Gastrocnemius medialis (tissue), 4 donors: ENCODE data around the gene PTPN13. TPM values are rescaled to one million over a fixed set of nuclear protein-coding genes. Genes with fewer than 3 reads are reported as not detected.

Experiments used
- ATAC-seq, 2 donors: fragments of 150-250 bp; one replicate each; pipeline ENCODE4 v1.9.1; 2016
- DNase-seq, 2 donors: peaks; one replicate each; pipeline ENCODE4 v3.0.0-alpha.2; 2019
- H3K27ac ChIP-seq, 4 donors: fragments of 200-600 bp; sonication (generic); 1 replicate in 1 of 4; 2 replicates in 3 of 4; pipeline ENCODE4 v1.5.1; 2016 to 2018; ENCODE audit warnings: mild to moderate bottlenecking in 2 of 4, moderate library complexity in 1 of 4
- H3K27me3 ChIP-seq, 3 donors: fragments of 200-600 bp; sonication (generic) in 2 of 3; 1 replicate in 1 of 3; 2 replicates in 2 of 3; pipeline versions ENCODE4 v1.5.1 to v1.6.0; 2016 to 2019; ENCODE audit warnings: mild to moderate bottlenecking in 1 of 3, moderate library complexity in 1 of 3
- H3K36me3 ChIP-seq, 2 donors: fragments of 200-600 bp; sonication (generic) in 1 of 2; one replicate each; pipeline ENCODE4 v1.5.1; 2017 to 2018
- H3K4me1 ChIP-seq, 2 donors: fragments of 200-600 bp; sonication (generic) in 1 of 2; one replicate each; pipeline ENCODE4 v1.5.1; 2016 to 2017; ENCODE audit warnings: mild to moderate bottlenecking in 2 of 2
- H3K4me3 ChIP-seq, 4 donors: fragments of 200-600 bp; sonication (generic) in 3 of 4; 1 replicate in 1 of 4; 2 replicates in 3 of 4; pipeline ENCODE4 v1.5.1; 2016 to 2019; ENCODE audit warnings: mild to moderate bottlenecking in 2 of 4
- H3K9me3 ChIP-seq, 3 donors: fragments of 200-600 bp; sonication (generic) in 2 of 3; 1 replicate in 1 of 3; 2 replicates in 2 of 3; pipeline ENCODE4 v1.5.1; 2016 to 2019
- POLR2A ChIP-seq, 2 donors: fragments of 450-650 bp; IDR thresholded peaks; one replicate each; pipeline ENCODE4 v1.6.1; 2017; ENCODE audit warnings: antibody characterized with exemption in 2 of 2, mild to moderate bottlenecking in 2 of 2, moderate library complexity in 2 of 2
- in situ Hi-C, 4 donors: fragments of 200-750 bp; cut with MboI; loops; one replicate each; pipeline versions ENCODE4 v1.15.0 to v1.8.0; 2017; ENCODE audit warnings: low sequenced_read_pairs in 4 of 4
- intact Hi-C: fragments of 100-400 bp; cut with DNase I; formaldehyde crosslinking; loops from one replicate; pipeline ENCODE4 v1.15.1; 2023; ENCODE audit warnings: low total_unique reads
- total RNA-seq, 4 donors: library from RNA; depleted of rRNA; stranded (reverse); fragments of >200 nt; gene quantifications; one replicate each; pipeline versions ENCODE4 v1.1.0 to v1.2.3, GENCODE V29; 2016
- TF ChIP-seq, protein P1 (sequence below), 5 experiments: fragments of 450-650 bp in 3 of 5; fragments of 200-600 bp in 2 of 5; sonication (generic) in 2 of 5; IDR thresholded peaks in 4 of 5; conservative IDR thresholded peaks in 1 of 5; 1 replicate in 4 of 5; 2 replicates in 1 of 5; pipeline ENCODE4 v1.5.1; 2016 to 2019; ENCODE audit warnings: antibody characterized with exemption in 5 of 5, mild to moderate bottlenecking in 3 of 5, moderate library complexity in 3 of 5

PTPN13 gene
- total RNA-seq, 4 donors from 2014 or later, result 0.87 to 2.0 (median 1.6) TPM

DNA sequence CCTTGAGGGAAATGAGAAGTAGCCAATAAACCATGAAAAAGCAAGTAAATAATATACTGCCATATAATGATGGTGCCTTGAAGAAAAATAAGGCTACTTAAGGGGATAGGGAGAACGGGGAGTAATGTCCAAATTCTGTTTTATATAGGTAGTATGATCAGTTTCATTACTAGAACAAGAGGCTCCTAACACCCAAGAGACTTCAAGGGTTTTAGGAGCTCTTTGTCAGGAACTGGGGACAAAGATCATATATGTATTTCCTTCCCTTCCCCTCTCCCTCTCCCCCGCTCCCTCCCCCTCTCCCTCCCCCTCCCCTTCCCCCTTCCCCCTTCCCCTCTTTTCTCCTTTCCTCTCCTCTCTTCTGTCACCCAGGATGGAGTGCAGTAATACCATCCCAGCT is 127.3 kb downstream of the PTPN13 start:
- Histone ChIP-seq H3K36me3 (no peaks in the 10 kb centered on the region), H3K9me3 (no peaks in the 10 kb centered on the region), H3K27me3 (no peaks in the 10 kb centered on the region), H3K27ac (no peak overlapping the region), H3K4me3 (no peak overlapping the region), H3K4me1 (no peaks in the 10 kb centered on the region)
- no peak for ATAC-seq
- intact Hi-C loops (no loop called here), in situ Hi-C loops (no loop called here)
- DNase-seq, result no peak
- TF ChIP-seq POLR2A (IDR thresholded peaks at IDR 0.05), result no peak
- TF ChIP-seq, protein P1, sequence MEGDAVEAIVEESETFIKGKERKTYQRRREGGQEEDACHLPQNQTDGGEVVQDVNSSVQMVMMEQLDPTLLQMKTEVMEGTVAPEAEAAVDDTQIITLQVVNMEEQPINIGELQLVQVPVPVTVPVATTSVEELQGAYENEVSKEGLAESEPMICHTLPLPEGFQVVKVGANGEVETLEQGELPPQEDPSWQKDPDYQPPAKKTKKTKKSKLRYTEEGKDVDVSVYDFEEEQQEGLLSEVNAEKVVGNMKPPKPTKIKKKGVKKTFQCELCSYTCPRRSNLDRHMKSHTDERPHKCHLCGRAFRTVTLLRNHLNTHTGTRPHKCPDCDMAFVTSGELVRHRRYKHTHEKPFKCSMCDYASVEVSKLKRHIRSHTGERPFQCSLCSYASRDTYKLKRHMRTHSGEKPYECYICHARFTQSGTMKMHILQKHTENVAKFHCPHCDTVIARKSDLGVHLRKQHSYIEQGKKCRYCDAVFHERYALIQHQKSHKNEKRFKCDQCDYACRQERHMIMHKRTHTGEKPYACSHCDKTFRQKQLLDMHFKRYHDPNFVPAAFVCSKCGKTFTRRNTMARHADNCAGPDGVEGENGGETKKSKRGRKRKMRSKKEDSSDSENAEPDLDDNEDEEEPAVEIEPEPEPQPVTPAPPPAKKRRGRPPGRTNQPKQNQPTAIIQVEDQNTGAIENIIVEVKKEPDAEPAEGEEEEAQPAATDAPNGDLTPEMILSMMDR (IDR thresholded peaks at IDR 0.05 in 4 of 5, conservative IDR thresholded peaks at IDR 0.05 in 1 of 5), result no peak

DNA sequence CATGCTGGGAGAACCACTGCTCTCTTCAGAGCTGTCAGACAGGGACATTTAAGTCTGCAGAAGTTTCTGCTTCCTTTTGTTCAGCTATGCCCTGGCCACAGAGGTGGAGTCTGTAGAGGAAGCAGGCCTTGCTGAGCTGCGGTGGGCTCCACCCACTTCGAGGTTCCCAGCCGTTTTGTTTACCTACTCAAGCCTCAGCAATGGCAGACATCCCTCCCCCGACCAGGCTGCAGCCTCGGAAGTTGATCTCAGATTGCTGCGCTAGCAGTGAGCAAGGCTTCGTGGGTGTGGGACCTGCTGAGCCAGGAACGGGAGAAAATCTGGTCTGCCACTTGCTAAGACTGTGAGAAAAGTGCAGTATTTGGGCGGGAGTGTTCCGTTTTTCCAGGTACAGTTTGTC is 136.2 kb downstream of the PTPN13 start:
- Histone ChIP-seq H3K9me3 (no peaks in the 10 kb centered on the region), H3K27ac (no peak overlapping the region), H3K4me3 (no peak overlapping the region), H3K36me3 (no peaks in the 10 kb centered on the region), H3K4me1 (no peaks in the 10 kb centered on the region), H3K27me3 (no peaks in the 10 kb centered on the region)
- intact Hi-C loops, result no loop called here
- ATAC-seq, result no peak
- DNase-seq, result no peak
- in situ Hi-C loops, result no loop called here
- TF ChIP-seq POLR2A (IDR thresholded peaks at IDR 0.05), result no peak
- TF ChIP-seq, protein P1 (IDR thresholded peaks at IDR 0.05 in 4 of 5, conservative IDR thresholded peaks at IDR 0.05 in 1 of 5), result no peak

DNA sequence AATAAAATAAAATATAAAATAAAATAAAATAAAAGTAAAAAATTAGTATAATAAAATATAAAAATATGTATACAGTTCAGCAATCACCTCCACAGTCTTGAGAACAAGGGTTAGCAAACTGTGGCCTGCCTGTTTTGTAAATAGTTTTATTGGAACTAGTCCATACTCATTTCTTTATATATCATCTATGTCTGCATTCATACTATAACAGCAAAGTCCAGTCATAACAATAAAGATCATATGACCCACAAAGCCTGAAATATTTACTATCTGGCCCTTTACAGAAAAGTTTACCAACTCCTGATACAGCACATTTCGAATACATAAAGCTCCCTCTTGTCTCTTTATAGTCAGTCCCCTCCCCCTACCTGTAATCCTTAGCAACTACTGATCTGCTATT is 143.1 kb downstream of the PTPN13 start:
- H3K4me3 ChIP-seq, result no peak overlapping the region
- TF ChIP-seq, protein P1 (IDR thresholded peaks at IDR 0.05 in 4 of 5, conservative IDR thresholded peaks at IDR 0.05 in 1 of 5), result no peak
- TF ChIP-seq POLR2A (IDR thresholded peaks at IDR 0.05), result no peak
- H3K36me3 ChIP-seq, result no peaks in the 10 kb centered on the region
- H3K4me1 ChIP-seq, result no peaks in the 10 kb centered on the region
- H3K9me3 ChIP-seq, result no peaks in the 10 kb centered on the region
- H3K27ac ChIP-seq, result no peak overlapping the region
- intact Hi-C loops, result no loop called here
- DNase-seq (no peak), ATAC-seq (no peak)
- in situ Hi-C loops, result no loop called here
- no peaks in the 10 kb centered on the region for H3K27me3 ChIP-seq

DNA sequence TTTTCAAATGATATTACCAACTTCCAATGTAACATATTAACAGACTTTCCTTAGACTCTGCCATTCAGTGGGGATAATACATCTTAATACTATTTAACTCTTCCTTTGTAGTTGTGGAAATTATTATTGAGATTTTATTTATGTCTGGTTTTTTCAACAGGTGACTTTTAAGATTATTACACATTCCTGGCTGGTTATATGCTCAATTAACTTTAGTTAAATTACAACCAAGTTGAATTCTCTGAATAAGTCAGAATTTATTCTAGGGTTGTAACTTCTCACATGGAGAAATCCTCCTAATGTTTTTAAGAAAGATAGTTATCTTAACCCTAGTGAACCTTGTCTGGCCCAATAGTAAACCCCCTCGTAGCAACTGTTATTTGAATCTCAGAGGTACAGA is 147.7 kb downstream of the PTPN13 start:
- no peak for DNase-seq
- no peak for ATAC-seq
- in situ Hi-C loops (no loop called here), intact Hi-C loops (no loop called here)
- Histone ChIP-seq H3K27ac (no peak overlapping the region), H3K4me1 (no peaks in the 10 kb centered on the region), H3K27me3 (no peaks in the 10 kb centered on the region), H3K4me3 (no peak overlapping the region), H3K36me3 (no peaks in the 10 kb centered on the region), H3K9me3 (no peaks in the 10 kb centered on the region)
- no peak for TF ChIP-seq POLR2A (IDR thresholded peaks at IDR 0.05)
- TF ChIP-seq, protein P1 (IDR thresholded peaks at IDR 0.05 in 4 of 5, conservative IDR thresholded peaks at IDR 0.05 in 1 of 5), result no peak

DNA sequence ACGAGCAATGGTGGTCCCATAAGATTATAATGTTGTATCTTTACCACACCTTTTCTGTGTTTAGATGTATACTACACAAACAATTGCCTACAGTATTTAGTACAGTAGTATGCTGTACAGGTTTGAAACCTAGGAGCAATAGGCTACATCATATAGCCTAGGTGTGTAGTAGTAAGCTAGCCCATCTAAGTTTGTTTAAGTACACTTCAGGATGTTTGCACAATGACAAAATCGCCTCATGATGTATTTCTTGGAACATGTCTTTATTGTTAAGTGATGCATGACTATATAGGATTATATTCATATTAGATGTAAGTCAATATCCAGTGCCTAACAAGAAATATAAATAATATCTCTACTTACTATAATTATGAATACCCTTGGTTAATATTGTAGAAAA is 150.5 kb downstream of the PTPN13 start:
- in situ Hi-C loops, result no loop called here
- Histone ChIP-seq H3K27ac (no peak overlapping the region), H3K4me1 (no peaks in the 10 kb centered on the region), H3K27me3 (no peaks in the 10 kb centered on the region), H3K36me3 (no peaks in the 10 kb centered on the region), H3K4me3 (no peak overlapping the region), H3K9me3 (no peaks in the 10 kb centered on the region)
- ATAC-seq (no peak), DNase-seq (no peak)
- no peak for TF ChIP-seq POLR2A (IDR thresholded peaks at IDR 0.05)
- TF ChIP-seq, protein P1 (IDR thresholded peaks at IDR 0.05 in 4 of 5, conservative IDR thresholded peaks at IDR 0.05 in 1 of 5), result no peak
- intact Hi-C loops, result no loop called here
